CD4-positive, alpha-beta memory T cell (primary cell): ENCODE results near the gene PTRH1. TPM values are rescaled to one million over a fixed set of nuclear protein-coding genes. Genes with fewer than 3 reads are reported as not detected.

Experiments
- CTCF ChIA-PET: fragments of 350-600 bp; sonication (Branson Sonifier 250); formaldehyde crosslinking; loops from one replicate; lab custom pipeline; 2021; ENCODE audit warnings: inconsistent platforms; ENCODE audit not compliant: partially characterized antibody; lab: Charles Lee
- POLR2A ChIA-PET: fragments of 350-600 bp; sonication (Branson Sonifier 250); formaldehyde crosslinking; loops from one replicate; lab custom pipeline; 2021; ENCODE audit not compliant: partially characterized antibody; lab: Charles Lee
- DNase-seq, 5 donors: peaks; one replicate each; pipeline versions ENCODE4 v3.0.0 to v3.0.0-alpha.2; 2020 to 2022; ENCODE audit warnings: mixed read lengths in 1 of 5
- H3K27ac ChIP-seq: one replicate; pipeline ENCODE4 v1.7.0; 2013; ENCODE audit warnings: low read depth, low read length
- H3K27me3 ChIP-seq: 2 replicates; pipeline ENCODE4 v1.7.0; 2013; ENCODE audit warnings: mild to moderate bottlenecking, low read length, moderate library complexity; ENCODE audit not compliant: insufficient read depth
- H3K36me3 ChIP-seq: 2 replicates; pipeline ENCODE4 v1.7.0; 2013; ENCODE audit warnings: mild to moderate bottlenecking, low read length, moderate library complexity; ENCODE audit not compliant: insufficient read depth
- H3K4me1 ChIP-seq: 2 replicates; pipeline ENCODE4 v1.7.0; 2013; ENCODE audit warnings: mild to moderate bottlenecking, low read length, moderate library complexity; ENCODE audit not compliant: insufficient read depth
- H3K4me3 ChIP-seq, 2 donors: one replicate each; pipeline ENCODE4 v1.7.0; 2013; ENCODE audit warnings: low read length in 2 of 2, mild to moderate bottlenecking in 1 of 2
- H3K9me3 ChIP-seq, 2 donors: one replicate each; pipeline ENCODE4 v1.7.0; 2013; ENCODE audit warnings: low read length in 2 of 2, control low read depth in 1 of 2; ENCODE audit not compliant: control insufficient read depth in 1 of 2
- H3K27ac Mint-ChIP-seq, 7 donors: one replicate each; pipeline ENCODE4 v1.8.0; 2020 to 2021; ENCODE audit warnings: mixed read lengths in 7 of 7, mild to moderate bottlenecking in 6 of 7, inconsistent platforms in 3 of 7, moderate library complexity in 3 of 7
- H3K27me3 Mint-ChIP-seq, 2 donors: one replicate each; pipeline ENCODE4 v1.8.0; 2020 to 2021; ENCODE audit warnings: mixed read lengths in 2 of 2
- H3K36me3 Mint-ChIP-seq, 2 donors: one replicate each; pipeline ENCODE4 v1.8.0; 2020 to 2021; ENCODE audit warnings: mixed read lengths in 2 of 2, inconsistent platforms in 1 of 2, mild to moderate bottlenecking in 1 of 2
- H3K4me1 Mint-ChIP-seq, 4 donors: one replicate each; pipeline ENCODE4 v1.8.0; 2020 to 2021; ENCODE audit warnings: mixed read lengths in 4 of 4, mild to moderate bottlenecking in 1 of 4
- H3K4me3 Mint-ChIP-seq, 8 donors: one replicate each; pipeline ENCODE4 v1.8.0; 2020 to 2021; ENCODE audit warnings: mixed read lengths in 8 of 8, mild to moderate bottlenecking in 7 of 8, moderate library complexity in 6 of 8, inconsistent platforms in 3 of 8
- H3K9me3 Mint-ChIP-seq, 8 donors: one replicate each; pipeline ENCODE4 v1.8.0; 2020 to 2021; ENCODE audit warnings: mixed read lengths in 8 of 8, mild to moderate bottlenecking in 5 of 8, inconsistent platforms in 3 of 8, moderate library complexity in 1 of 8
- intact Hi-C: fragments of 100-400 bp; cut with micrococcal nuclease; formaldehyde crosslinking; loops from one replicate; pipeline ENCODE4 v1.15.1; 2023
- polyA plus RNA-seq, 2 donors: library from polyadenylated mRNA; unstranded; fragments of 300-500 nt; fragmentation: Illumina TruSeq; gene quantifications; one replicate each; pipeline ENCODE4 v1.2.3, GENCODE V29; 2021
- total RNA-seq, 2 experiments: library from RNA; stranded (reverse); gene quantifications; one replicate each; pipeline ENCODE4 v1.2.3, GENCODE V29; 2021

PTRH1 gene
- total and polyA plus RNA-seq, 4 experiments from 2014 or later = 7.3 to 31.1 (median 17.0) TPM

- Histone ChIP-seq H3K4me1 (peaks cover 22% of the 10 kb centered on the region), H3K27me3 (no peaks in the 10 kb centered on the region), H3K9me3 (no peaks in the 10 kb centered on the region), H3K4me3 (no peak overlapping the region), H3K36me3 (no peaks in the 10 kb centered on the region), H3K27ac (no peak overlapping the region)
- CTCF ChIA-PET = interaction anchor here (2.0 kb wide), 1 partner anchor 13 kb away, joined by 6 read pairs; the partner anchor contains the start of gene TOR2A
- no peaks in the 10 kb centered on the region for H3K36me3 Mint-ChIP-seq
- H3K27me3 Mint-ChIP-seq = no peaks in the 10 kb centered on the region
- peak overlapping the region in 3 of 7 donors; percentile 66 to 83 (median 79) for H3K27ac Mint-ChIP-seq
- no peaks in the 10 kb centered on the region for H3K9me3 Mint-ChIP-seq
- DNase-seq = peak in 1 of 5 donors; percentile 34
- H3K4me1 Mint-ChIP-seq = peaks cover 13 to 26% (median 16%) of the 10 kb centered on the region in 4 donors
- no peak overlapping the region for H3K4me3 Mint-ChIP-seq
- POLR2A ChIA-PET = interaction anchor here (1.5 kb wide), 1 partner anchor 13 kb away, joined by 4 read pairs; the partner anchor contains the start of gene TOR2A
- intact Hi-C loops = no loop called here
These were observed 6.7 kb upstream of the PTRH1 start for GRCh38 chr9:127722055-127722745.

GRCh38 chr9:127721391-127721821, 5.9 kb upstream of the PTRH1 start:
- peaks cover 13 to 26% (median 17%) of the 10 kb centered on the region in 4 donors for H3K4me1 Mint-ChIP-seq

GRCh38 chr9:127720865-127721227, 5.4 kb upstream of the PTRH1 start:
- POLR2A ChIA-PET = interaction anchor here (1.5 kb wide), 2 partner anchors 14 to 113 kb away, joined by 4 read pairs; partner anchors contain the start of gene TOR2A
- no peaks in the 10 kb centered on the region for H3K9me3 ChIP-seq
- DNase-seq = no peak
- no peaks in the 10 kb centered on the region for H3K27me3 ChIP-seq
- peak overlapping the region in 5 of 8 donors; percentile 0 to 82 (median 34) for H3K4me3 Mint-ChIP-seq
- peaks cover 0 to under 1% of the 10 kb centered on the region in 2 donors for H3K36me3 Mint-ChIP-seq
- H3K4me1 Mint-ChIP-seq = peaks cover 18 to 31% (median 21%) of the 10 kb centered on the region in 4 donors
- H3K27ac ChIP-seq = no peak overlapping the region
- H3K36me3 ChIP-seq = no peaks in the 10 kb centered on the region
- CTCF ChIA-PET = no interaction called here
- peaks cover 29% of the 10 kb centered on the region for H3K4me1 ChIP-seq
- no peak overlapping the region for H3K4me3 ChIP-seq
- no peaks in the 10 kb centered on the region for H3K9me3 Mint-ChIP-seq
- H3K27ac Mint-ChIP-seq = peak overlapping the region in 6 of 7 donors; percentile 37 to 82 (median 79)
- H3K27me3 Mint-ChIP-seq = no peaks in the 10 kb centered on the region
- intact Hi-C loops = no loop called here

More at GRCh38 chr9:127721391-127721821, 5.9 kb upstream of the PTRH1 start:
- Mint-ChIP-seq H3K27ac (peak overlapping the region in 5 of 7 donors; percentile 37 to 82 (median 79)), H3K4me3 (peak overlapping the region in 6 of 8 donors; percentile 0 to 72 (median 46)), H3K9me3 (no peaks in the 10 kb centered on the region), H3K36me3 (no peaks in the 10 kb centered on the region), H3K27me3 (no peaks in the 10 kb centered on the region)
- intact Hi-C loops = no loop called here
- H3K4me1 ChIP-seq = peaks cover 24% of the 10 kb centered on the region
- H3K27me3 ChIP-seq = no peaks in the 10 kb centered on the region
- no peak overlapping the region for H3K27ac ChIP-seq
- ChIA-PET CTCF (no interaction called here), POLR2A (interaction anchor here (1.5 kb wide), 1 partner anchor 13 kb away, joined by 4 read pairs; the partner anchor contains the start of gene TOR2A)
- no peaks in the 10 kb centered on the region for H3K9me3 ChIP-seq
- no peaks in the 10 kb centered on the region for H3K36me3 ChIP-seq
- H3K4me3 ChIP-seq = no peak overlapping the region
- peak in 1 of 5 donors; percentile 22 for DNase-seq

GRCh38 chr9:127720031-127720864, 4.8 kb upstream of the PTRH1 start:
- Mint-ChIP-seq H3K9me3 (no peaks in the 10 kb centered on the region), H3K27ac (peak overlapping the region; percentile 79 to 96 (median 85)), H3K27me3 (no peaks in the 10 kb centered on the region), H3K4me1 (peaks cover 19 to 37% (median 23%) of the 10 kb centered on the region in 4 donors), H3K36me3 (peaks cover 0 to 6% of the 10 kb centered on the region in 2 donors), H3K4me3 (peak overlapping the region in 7 of 8 donors; percentile 30 to 81 (median 73))
- no peaks in the 10 kb centered on the region for H3K36me3 ChIP-seq
- H3K4me3 ChIP-seq = no peak overlapping the region
- ChIA-PET CTCF (interaction anchor here (0.9 to 1.7 kb wide), 2 partner anchors 12 to 21 kb away, joined by 3 to 4 read pairs; no protein-coding TSS in a partner anchor), POLR2A (interaction anchor here (0.6 to 6.3 kb wide), 3 partner anchors 14 to 112 kb away, joined by 3 to 39 read pairs (median 4); partner anchors contain the start of gene TOR2A)
- intact Hi-C loops = no loop called here
- peak; percentile 27 to 46 (median 44) for DNase-seq
- no peaks in the 10 kb centered on the region for H3K9me3 ChIP-seq
- H3K27ac ChIP-seq = peak overlapping the region; percentile 13
- no peaks in the 10 kb centered on the region for H3K27me3 ChIP-seq
- H3K4me1 ChIP-seq = peaks cover 30% of the 10 kb centered on the region

- Mint-ChIP-seq H3K9me3 (no peaks in the 10 kb centered on the region), H3K36me3 (peaks cover 0 to 6% of the 10 kb centered on the region in 2 donors), H3K27ac (peak overlapping the region in 2 of 7 donors; percentile 68 to 71), H3K4me3 (peak overlapping the region in 1 of 8 donors; percentile 54), H3K27me3 (no peaks in the 10 kb centered on the region), H3K4me1 (peaks cover 21 to 40% (median 27%) of the 10 kb centered on the region in 4 donors)
- Histone ChIP-seq H3K27me3 (no peaks in the 10 kb centered on the region), H3K4me1 (peaks cover 39% of the 10 kb centered on the region), H3K9me3 (no peaks in the 10 kb centered on the region), H3K27ac (no peak overlapping the region), H3K4me3 (no peak overlapping the region), H3K36me3 (no peaks in the 10 kb centered on the region)
- intact Hi-C loops = loop anchor here (5.0 kb wide), 1 partner anchor 265 kb away; the partner anchor contains the start of genes LRSAM1 and RPL12
- DNase-seq = peak in 1 of 5 donors; percentile 11
- CTCF ChIA-PET = interaction anchor here (1.6 kb wide), 1 partner anchor 17 kb away, joined by 7 read pairs; the partner anchor contains the start of gene TOR2A
- POLR2A ChIA-PET = interaction anchor here (1.1 to 6.3 kb wide), 2 partner anchors 14 to 17 kb away, joined by 3 to 39 read pairs; partner anchors contain the start of gene TOR2A
These were observed 2.3 kb upstream of the PTRH1 start for GRCh38 chr9:127717766-127718165.

- intact Hi-C loops = loop anchor here (5.0 kb wide), 1 partner anchor 264 kb away; the partner anchor contains the start of genes LRSAM1 and RPL12
- CTCF ChIA-PET = interaction anchor here (0.9 to 3.4 kb wide), 4 partner anchors 9 to 194 kb away, joined by 3 to 23 read pairs (median 3); partner anchors contain the start of gene TOR2A
- Histone ChIP-seq H3K9me3 (no peaks in the 10 kb centered on the region), H3K4me1 (peaks cover 42% of the 10 kb centered on the region), H3K27ac (peak overlapping the region; percentile 71), H3K27me3 (no peaks in the 10 kb centered on the region), H3K36me3 (no peaks in the 10 kb centered on the region), H3K4me3 (peak overlapping the region in 1 of 2 donors; percentile 91)
- POLR2A ChIA-PET = interaction anchor here (0.7 to 6.3 kb wide), 14 partner anchors 8 to 1320 kb away, joined by 3 to 39 read pairs (median 5); partner anchors contain the start of genes CDK9, LRSAM1, MIGA2 and RPL12
- peak in 1 of 5 donors; percentile 41 for DNase-seq
- Mint-ChIP-seq H3K27me3 (no peaks in the 10 kb centered on the region), H3K4me3 (peak overlapping the region; percentile 15 to 100 (median 98)), H3K9me3 (no peaks in the 10 kb centered on the region), H3K36me3 (peaks cover 0 to 6% of the 10 kb centered on the region in 2 donors), H3K4me1 (peaks cover 24 to 39% (median 29%) of the 10 kb centered on the region in 4 donors), H3K27ac (peak overlapping the region; percentile 83 to 99 (median 98))
These were observed 949 bp upstream of the PTRH1 start for GRCh38 chr9:127716412-127716811.
